ENCODE data around the gene PLD2.
"Not testable (repeated sequence)": the region's sequence is repeated elsewhere in the genome, so short reads cannot be mapped to it uniquely, and the experiment has no call there.

The PLD2 gene

DNA sequence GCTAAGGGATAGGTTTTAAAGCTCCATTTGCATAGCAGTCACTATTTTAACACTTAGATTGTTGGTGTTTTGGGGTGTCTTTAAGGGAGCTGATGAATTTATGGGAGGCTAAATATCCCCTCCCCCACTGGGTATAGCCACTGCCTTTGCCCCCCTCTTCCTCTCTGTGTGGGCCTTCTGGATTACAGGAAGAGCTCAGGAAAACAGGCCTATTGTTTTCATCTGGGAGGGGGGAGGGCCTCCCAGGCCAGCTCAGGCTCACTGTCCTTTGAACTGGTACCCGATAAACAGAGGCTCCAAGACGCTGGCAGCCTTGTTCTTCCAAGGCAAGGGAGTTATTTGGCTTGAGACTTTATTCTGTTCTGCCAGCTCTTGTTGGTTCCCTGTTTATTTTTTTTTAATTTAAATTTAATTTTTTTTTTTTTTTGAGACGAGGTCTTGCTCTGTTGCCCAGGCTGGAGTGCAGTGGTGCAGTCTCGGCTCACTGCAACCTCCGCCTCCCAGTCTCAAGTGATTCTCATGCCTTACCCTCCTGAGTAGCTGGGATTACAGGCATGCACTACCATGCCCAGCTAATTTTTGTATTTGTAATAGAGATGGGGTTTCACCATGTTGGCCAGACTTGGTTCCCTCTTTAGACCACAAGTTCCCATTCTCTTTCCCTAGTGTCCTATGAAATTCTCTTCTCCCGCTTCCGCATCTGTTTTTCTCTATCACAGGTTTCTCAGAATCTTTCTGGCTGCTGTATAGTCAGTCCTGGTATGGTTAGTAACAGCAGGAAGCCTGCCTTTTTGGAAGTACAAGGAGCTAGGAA, 51.3 kb downstream of the PLD2 start:
- no peak for DNase-seq

DNA sequence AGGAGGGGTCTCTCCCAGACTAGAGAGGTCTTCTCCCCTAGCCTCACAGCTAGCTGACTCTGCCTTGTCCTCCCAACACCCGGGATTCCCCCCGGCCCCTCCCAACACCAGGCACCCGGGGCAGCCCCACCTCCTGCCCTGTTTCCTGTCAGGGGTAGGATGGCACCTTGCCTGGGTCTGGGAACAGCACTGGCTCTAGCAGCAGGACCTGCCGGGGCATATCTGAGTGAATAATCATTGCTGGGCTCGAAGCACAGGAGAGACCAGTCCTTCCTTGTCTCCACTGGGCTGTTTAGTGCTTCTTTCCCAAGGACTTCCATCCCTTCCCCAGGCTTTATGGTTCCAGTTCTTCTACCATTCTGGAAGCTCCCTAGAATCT, 51.9 kb downstream of the PLD2 start:
- DNase-seq: no peak

DNA sequence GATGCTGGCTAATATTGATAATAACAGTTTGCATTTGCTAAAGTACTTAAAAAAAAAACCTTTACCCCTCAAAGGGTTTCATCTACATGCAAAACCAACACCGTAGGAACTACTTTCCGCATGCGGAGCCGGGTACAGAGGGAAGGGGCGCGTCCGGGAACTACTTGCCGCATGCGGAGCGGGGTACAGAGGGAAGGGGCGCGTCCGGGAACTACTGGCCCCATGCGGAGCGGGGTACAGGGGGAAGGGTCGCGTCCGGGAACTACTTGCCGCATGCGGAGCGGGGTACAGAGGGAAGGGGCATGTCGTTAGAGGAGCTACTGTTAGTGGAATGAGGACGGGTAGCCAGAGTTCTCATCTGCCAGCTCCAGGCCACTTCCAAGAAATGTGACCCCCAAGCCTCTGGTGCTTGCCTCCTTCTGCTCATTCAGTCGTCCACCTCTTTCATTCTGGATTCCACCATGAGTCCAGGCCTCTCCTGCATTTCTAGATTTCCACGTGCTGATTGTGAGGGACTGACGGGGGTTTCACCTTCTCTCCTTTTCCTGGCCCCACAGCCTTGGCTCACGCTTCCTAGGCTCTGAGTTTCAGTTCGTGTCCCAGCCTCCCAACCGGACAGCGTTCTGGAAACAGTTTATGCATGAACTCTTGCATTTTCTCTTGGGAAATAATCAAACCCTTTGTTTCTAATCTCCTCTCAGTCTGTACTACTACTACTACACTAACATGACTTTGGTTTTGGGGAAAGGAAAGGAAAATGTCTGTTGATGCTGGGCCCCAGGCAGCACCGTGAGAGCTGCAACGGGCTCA, 53.1 kb downstream of the PLD2 start:
- no peak for DNase-seq

DNA sequence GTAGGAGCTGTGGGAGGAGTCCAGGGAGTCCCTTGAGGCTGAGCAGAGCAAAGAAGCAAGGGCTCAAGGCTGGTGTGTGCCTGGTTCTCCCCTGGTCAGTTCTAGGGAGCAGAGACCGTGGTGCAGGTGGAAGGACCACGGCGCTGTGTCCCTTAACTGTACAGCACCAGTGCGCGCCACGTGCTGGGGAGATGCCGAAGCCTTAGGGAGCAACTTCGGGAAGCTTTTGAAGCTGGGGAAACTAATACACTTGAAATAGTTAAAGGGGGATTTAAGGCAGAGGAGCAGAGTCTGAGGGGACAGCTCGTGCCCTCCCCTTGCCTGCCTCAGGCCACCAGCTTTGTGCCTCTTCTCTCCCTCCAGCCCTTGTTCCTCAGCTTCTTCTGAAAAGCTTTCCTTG, 53.7 kb downstream of the PLD2 start:
- no peak for DNase-seq

DNA sequence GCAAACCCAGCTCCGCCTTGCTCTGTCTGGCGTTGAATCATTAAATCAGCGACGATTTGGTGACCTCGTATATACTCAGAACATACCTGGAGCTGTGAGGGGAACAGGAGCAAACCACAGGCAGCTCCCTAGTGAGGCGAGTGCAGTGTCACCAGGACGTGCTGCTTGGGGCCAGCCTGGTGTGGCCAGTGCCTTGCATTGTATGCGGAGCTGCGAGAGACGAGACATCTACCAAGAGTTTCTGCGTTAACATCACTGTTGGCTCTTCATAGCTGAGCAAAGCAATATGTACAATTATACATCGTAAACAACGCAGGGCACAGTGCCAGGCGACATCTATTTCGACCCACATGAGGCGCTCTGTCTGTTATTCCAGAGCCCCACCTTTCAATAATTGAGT, 54.1 kb downstream of the PLD2 start:
- no peak for DNase-seq

DNA sequence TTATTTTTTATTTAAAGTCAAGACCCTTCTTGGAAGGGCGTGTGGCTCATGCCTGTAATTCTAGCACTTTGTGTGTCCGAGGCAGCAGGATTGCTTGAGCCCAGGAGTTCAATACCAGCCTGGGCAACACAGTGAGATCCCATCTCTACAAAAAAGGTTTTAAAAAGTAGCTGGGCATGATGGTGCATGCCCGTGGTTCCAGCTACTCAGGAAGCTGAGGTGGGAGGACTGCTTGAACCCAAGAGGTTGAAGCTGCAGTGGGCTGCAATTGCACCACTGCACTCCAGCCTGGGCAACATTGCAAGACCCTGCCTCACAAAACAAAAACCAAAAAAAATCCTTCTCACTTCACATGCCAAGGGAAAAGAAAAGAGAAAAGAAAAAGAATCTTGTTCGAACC, 55.8 kb downstream of the PLD2 start:
- DNase-seq: no peak

DNA sequence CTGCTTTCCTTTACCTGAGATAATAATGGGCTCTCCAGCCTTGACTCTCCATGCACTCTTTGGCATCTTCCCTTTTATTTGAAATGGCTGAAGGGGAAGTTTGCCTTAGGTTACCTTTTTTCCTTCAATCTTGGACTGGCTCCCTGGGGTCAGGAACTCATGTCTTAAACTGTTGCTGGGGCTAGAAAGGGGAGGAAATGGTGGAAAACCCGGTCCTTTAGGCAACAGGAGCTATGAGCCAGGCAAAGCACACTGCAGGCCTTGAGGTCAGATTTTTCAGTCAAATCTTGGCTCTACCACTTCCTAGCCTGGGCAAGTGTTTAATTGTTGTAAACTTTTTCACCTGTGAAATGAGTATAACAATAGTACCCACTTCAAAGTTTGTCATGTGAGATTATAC, 56.4 kb downstream of the PLD2 start:
- DNase-seq: no peak

DNA sequence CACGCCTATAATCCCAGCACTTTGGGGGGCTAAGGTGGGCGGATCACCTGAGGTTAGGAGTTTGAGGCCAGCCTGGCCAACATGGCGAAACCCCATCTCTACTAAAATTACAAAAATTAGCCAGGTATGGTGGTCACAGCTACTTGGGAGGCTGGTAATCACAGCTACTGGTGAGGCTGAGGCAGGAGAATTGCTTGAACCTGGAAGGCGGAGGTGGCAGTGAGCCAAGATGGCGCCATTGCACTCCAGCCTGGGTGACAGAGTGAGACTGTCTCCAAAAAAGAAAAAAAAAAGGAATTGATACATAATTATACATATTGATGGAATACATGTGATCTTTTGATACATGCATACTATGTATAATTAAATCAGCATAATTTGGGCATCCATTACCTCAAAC, 60.6 kb downstream of the PLD2 start:
- DNase-seq: not testable (repeated sequence)

DNA sequence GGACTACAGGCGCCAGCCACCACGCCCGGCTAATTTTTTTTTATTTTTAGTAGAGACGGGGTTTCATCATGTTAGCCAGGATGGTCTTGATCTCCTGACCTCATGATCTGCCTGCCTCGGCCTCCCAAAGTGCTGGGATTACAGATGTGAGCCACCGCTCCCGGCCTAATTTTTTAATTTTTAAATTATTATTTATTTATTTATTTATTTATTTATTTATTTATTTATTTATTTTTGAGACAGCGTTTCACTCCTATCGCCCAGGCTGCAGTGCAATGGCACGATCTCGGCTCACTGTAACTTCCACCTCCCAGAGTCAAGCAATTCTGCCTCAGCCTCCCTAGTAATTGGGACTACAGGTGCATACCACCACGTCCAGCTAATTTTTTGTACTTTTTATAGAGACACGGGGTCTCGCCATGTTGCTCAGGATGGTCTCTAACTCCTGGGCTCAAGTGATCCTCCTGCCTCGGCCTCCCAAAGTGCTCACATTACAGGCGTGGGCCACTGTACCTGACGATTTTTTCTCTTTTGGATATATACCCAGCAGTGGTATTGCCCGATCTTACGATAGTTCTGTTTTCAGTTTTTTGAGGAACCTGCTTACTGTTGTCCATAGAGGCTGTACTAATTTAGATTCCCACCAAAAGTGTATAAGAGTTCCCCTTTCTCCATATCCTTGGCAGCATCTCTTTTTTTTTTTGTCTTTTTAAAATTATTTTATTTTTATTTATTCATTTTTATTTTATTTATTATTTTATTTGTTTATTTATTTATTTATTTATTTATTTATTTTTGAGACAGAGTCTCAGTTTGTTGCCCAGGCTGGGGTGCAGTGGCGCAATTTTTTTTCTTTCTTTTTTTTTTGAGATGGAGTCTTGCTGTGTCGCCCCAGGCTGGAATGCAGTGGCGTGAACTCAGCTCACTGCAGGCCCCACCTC, 62.4 kb downstream of the PLD2 start:
- not testable (repeated sequence) for DNase-seq

DNA sequence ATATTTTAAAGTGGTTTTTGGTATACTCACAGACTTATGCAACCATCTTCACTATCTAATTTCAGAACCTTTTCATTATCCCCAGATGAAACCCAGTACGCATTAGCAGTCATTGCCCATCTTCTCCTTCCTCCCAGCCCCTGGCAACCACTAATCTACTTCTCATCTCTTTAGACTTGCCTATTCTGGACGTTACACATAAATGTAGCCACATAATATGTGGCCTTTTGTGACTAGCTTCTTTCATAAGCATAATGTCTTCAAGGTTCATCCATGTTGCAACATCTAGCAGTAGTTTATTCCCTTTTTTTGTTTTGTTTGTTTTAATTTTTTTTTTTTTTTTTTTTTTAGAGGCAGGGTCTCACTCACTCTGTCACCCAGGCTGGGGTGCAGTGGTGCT, 63.9 kb downstream of the PLD2 start:
- DNase-seq: no peak

DNA sequence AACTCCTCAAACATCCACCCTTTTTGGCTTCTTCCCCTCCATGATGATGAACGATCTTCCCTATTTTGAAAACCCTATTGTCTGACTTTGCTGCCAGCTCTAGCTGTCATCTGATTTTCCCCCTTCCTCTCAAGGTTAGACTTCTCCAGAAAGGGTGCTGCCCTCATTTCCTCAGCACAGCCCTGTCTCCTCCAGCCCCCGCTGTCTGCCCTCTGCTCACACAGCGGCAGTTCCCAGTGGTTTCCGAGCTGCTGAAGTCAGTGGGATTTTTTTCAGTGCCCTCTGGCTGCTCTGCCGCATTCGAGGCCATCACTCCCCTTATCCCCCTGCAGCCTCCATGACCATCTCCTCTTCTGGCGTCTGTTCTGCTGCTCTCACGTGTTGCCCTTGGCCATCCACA, 65.8 kb downstream of the PLD2 start:
- no peak for DNase-seq
